OCI-LY3 (cell line): ENCODE data around the gene GNB1.

Experiments used
- CTCF ChIP-seq: fragments of 200-600, 300-600 bp; sonication (generic); IDR thresholded peaks from 2 replicates; pipeline ENCODE4 v1.5.1; 2014; ENCODE audit warnings: antibody characterized with exemption, low read length, low read depth
- EZH2phosphoT487 ChIP-seq: fragments of 200-600 bp; shearing (Covaris generic); IDR thresholded peaks from 2 replicates; pipeline ENCODE4 v1.6.1; 2018; ENCODE audit warnings: antibody characterized with exemption, mixed run types, low read depth

GRCh38 chr1:1748686-1749321, 142.1 kb downstream of the GNB1 start:
- TF ChIP-seq CTCF (no peak), EZH2phosphoT487 (no peak)
